Measurements from ENCODE around the gene COL12A1.
A peak's percentile ranks its signal among the peaks of the same experiment; 100 is the strongest.

COL12A1 gene

DNA sequence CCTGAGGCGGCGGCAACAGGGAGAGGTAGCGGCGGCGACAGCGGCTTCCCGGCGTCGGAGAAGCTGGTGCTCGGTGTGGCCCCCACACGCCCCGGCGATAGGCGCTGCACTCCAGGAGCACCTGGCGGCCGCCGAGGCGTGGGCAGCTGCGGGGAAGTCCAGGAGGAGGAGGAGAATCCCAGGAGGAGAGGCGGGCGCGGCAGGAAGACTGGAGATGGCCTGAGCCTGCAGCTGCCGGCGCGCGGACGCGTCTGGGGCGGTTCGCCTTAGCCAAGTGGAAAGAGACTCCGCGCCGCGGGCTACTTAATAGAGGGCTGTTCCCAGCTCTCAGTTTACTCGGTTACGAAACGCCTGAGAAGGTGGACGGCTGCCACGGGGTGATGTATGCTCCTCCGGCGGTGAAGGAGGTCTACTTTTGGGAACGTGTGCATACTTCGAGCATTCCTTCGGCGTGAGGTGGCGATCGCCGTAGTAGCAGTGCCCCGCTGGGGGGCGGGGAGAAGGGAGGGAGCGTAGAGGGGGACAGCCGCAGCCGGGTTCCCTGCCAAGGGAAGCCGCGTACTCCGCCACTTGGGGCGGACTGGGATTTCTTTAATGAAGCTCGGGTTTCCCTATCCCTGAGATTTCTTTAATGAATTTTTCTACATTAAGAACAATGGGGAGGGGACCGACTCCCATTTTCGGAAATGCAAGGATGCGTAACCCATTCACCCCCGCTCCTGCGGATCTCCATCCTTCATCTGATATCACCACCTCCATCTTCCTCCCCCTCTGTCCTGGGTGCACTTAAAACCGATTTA, at the start of gene COL12A1:
Gene COL12A1, minus strand, starts transcription at position 278 of the 800 bp plus-strand sequence. CDS start 3,261 bp downstream, outside the sequence.
- no peak for DNase-seq (ENCODE audit: low read depth in 2 of 2)

DNA sequence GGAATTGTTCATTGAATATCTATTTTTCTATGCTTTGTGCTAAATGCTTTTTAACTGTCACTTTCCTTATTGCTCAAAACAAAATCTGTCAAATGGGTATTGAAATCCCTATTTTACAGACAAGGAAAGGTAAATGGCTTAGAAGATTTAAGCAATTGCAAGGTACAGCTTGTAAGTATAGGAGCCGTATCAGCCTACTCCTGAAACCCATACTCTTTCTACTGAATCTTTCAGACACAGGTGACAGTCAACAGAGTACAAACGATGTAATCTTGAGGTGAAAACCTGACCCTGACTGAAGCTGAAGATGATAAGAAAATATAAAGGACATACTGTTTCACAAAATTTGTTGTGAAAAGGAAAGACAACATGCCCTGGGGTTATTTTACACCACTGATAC, 44.7 kb upstream of the COL12A1 start:
- no peak for DNase-seq (ENCODE audit: low read depth in 2 of 2)

DNA sequence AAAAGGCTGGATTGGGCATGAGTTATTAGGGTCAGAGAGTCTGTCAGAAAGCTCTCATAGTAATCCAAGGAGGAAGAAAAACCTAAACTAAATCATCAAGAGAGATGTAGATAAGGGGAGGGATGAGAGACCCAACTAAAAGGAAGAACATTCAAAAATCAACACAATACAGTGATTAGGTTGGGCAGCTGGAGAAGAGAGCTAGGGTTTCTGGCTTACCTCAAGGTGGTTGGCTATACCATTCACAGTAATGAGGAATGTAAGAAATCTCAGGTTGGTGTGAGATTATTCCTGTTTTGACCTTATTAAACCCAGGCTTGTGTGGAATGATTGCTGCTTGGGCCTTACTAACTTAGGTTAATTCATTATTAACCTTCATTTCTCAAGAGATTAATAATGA, 44.0 kb upstream of the COL12A1 start:
- DNase-seq (ENCODE audit: low read depth in 2 of 2) = no peak

DNA sequence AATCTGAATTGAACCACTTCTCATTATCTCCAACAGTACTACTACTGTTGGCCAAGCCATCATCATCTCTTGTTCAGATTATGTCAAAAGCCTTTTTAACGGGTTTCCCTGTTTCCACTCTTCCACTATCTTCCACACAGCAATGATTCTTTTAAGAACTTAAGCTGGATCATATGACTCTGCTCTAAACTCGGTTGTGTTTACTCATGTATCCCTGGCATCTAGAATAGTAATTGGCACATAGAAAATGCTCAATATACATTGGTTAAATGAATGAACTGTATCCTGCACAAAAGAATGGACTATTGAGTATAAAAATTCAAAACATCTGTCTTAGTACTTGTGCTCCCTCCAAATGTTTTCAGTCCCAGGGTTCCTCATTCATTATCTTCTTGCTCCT, 40.5 kb upstream of the COL12A1 start:
- no peak for DNase-seq (ENCODE audit: low read depth in 2 of 2)

DNA sequence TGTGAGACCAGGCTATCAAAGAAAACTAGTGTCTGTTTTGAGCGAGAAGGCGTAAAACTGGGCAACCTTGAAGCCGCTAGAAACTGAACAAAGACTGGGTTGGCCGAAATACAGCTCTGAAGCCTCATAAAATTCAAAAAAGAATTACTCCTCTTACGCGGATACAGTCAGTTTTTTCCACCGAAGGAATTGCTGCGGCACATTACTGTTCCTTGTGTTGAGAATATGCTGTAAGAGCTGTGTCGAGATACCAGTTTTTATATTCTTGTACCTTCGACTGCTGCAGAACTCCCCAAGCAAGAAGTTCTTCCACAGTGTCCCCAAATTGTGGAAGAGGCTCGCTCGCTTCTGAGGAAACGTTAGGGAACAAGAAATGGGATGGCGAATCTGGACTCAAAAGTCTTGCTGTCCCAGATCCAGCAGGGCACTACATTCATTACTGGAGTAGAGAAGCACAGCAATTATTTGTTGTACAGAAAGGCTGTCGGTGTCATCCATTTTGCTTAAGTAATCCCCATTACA, 38.3 kb upstream of the COL12A1 start:
- no peak for DNase-seq (ENCODE audit: low read depth in 2 of 2)

DNA sequence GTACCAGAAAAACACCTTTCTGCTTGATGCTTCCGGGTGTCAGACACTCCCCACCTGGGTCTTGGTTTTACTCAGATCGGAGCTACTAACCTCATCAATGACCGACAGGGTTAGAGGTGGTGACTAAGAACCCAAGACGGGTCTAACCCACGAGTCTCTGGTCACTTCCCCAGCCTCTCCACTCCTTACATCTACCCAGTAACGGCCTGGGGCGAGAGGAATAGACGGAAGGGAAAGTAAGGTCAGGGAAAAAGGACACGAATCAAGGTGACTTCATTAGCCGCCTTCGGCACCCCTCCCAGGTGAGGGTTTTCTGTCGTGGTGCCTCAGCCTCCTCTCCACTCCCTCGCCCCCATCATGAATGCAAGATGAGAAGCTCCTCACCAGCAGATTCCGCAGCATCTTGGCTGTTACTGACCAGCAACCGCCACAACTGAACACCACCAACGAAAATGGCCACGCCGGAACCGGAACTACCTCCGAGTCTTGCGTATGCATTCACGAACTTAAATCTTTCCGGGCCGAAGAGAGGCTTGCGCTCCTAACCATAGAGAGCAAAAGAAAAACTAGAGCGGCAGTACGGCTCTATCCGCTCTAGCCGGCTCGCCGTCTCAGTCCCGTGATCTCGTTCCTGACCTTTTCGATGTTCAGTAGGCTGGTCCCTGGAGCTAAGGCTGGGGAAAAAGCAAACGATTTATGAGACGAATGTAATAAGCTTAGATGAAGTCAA, 37.6 kb upstream of the COL12A1 start, which contains the start of gene COX7A2:
Gene COX7A2, minus strand, starts transcription at position 469 of the 730 bp plus-strand sequence. Its CDS starts 67 bp downstream, at position 402.
- DNase-seq (ENCODE audit: low read depth in 2 of 2) = peak; percentile 74 to 77

DNA sequence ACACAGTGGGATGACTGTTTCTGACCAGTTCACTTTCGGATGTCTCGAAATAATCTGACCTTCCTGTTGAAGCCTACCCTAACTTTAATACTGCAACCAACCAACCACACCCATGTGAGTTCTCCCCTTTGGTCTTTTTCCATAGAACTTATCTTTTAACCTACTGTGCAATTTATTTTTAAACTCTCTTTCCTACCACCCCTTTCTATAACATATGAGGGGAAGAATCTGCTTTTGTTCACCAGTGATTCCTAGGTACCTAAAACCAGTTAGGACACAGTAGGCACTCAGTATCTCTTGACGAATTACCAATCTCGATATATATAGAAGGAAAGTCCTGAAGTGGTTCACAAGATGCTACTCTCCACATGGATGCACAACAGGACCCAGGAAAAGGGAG, 30.8 kb upstream of the COL12A1 start:
- no peak for DNase-seq (ENCODE audit: low read depth in 2 of 2)

DNA sequence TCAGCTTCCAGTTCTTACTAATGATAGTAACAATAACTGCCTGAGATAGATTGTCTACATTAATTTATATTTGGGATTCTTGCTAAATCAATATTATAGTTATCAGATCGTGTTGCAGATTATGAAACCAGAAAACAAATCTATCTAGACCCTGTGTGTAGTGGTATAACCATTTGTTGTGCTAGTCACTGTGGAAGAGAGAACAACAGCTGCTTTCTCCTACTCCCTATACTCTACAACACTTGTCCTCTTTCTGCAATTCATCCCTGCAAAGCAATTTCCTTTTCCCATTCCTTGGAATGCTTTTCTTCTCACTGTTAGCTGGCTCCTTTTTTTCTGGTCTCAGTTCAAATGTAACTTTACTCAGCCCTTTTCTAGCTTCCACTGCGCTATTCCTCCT, 29.4 kb upstream of the COL12A1 start:
- DNase-seq (ENCODE audit: low read depth in 2 of 2) = no peak

DNA sequence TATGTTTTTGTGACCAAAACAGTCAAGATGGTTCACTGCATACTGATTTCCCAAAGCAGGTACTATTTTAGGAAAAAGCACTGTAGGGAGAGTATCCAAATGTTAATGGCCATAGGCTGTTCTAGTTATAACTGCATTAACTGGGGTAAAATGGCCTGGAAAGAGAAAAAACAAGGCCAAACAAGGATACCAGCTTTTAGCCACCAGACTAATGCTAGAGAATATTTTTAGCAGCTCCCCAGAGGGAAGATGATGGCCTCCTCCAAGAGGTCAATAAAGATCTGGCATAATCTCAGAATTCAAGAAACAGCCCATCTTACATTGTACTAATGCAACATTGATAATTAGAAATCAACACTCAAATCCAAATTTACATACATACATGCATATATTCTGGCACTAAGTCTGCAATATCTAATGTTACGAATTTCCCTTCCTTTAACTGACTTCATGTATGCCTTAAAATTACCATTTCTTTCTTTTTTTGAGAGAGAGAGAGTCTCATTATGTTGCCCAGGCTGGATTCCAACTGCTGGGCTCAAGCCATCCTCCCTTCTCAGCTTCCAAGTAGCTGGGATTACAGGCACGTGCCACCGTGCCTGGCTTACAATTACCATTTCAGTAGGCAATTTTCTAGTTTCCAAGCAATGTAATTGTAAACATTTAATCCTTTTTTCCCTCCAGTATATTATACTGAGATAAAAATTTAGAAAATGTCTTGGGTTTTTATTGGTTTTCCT, 28.4 kb upstream of the COL12A1 start:
- DNase-seq (ENCODE audit: low read depth in 2 of 2) = no peak

DNA sequence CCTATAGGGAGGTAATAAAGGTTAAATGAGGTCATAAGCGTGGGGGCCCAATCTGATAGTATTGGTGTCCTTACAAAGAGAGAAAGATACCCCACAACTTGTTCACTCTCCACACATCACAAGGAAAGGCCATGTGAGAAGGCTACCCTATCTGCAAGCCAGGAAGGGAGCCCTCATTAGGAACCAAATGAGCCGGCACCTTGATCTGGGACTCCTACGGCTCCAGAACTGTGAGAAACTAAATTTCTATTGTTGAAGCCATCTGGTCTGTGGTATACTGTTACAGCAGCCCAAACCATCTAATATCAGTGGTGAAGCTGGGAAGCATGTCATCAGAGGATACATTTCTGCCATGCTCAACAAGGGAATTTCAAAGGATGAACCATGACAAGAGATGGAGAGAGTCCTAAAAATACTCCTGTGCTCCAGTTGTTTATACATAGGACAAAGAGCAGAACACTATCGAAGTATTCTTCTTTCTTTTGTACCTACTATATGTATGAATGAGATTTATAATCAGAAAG, 27.3 kb upstream of the COL12A1 start:
- DNase-seq (ENCODE audit: low read depth in 2 of 2) = no peak

DNA sequence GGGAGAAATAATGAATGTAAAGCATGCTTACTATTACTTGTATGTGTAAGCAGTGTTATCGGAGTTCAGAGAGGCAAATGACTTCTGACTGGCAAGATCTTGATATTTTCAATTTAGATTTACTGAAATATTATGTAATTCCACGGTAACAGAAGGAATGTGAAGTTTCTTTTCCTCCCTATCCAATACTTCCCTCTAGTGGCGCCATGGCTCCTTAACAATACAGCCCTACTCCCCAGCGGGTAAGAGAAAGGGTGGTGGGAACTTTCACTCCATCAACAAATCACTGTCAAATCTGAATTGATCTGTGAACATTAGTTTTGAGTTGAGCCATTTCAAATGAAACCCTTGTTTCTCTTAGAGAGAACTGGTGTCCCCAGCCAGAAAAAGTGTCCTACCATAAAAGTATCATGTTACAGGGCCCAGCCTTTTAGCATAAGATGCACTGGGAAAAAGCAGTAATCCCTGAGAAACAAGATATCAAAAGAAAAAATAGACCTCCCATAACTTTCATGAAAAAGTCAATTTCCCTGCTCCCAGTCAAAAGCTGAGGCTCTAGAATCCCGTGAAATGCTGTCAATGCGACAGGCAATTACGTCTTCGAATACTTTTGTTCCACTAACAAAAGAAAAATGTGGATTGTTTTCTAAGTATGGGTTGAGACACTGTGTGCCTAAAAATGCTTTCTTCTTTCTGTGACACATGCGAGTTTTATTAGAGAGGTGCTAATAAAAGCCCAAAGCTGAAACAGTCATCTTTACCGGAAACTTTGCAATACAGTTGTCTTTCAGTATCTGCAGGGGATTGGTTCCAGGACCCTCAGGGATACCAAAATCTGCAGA, 24.9 kb upstream of the COL12A1 start:
- DNase-seq (ENCODE audit: low read depth in 2 of 2) = no peak

DNA sequence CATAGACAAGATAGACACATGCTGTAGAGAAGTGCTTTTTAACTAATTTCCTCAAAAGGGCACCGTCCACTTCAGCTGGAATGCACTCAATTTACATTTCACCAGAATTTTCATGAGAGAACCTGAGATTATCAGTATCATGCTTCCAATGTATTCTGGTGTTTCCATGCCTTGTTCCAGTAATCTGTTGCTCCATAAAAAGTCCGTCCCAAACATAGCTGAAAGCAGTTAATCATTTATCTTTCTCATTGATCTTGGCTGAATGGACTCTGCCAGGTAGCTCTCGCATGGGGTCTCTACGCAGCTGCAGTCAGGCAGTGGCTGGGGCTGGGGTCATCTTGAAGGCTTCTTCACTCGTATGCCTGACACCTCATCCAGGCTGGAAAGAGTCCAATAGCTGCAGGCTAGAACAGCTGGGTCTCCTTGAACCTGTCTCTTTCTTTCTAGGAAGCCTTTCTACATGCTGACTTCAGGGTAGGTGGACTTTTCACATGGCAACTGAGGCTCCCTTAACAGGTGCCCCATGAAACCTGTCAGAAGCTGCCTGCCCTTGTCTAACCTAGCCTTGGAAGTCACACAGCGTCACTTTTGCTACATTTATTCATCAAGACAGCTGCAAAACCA, 18.6 kb upstream of the COL12A1 start:
- no peak for DNase-seq (ENCODE audit: low read depth in 2 of 2)

DNA sequence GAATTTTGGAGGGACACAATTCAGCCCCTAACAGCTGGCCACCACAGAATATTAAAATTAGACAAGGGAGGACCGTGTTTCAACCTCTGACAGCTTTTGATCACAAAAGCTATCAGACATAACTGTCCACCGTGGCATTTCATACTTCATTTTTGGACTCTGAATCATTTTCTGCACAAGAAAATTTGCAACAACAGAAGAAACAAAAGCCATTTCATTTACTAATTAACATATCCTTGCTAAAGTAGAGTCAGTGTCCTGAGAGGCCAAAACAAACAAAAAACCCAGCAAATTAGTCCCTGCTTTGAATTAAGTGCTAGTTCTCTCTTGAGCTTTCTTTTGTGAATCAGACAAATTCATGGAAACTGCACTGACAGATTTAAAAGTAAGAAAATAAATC, 17.6 kb upstream of the COL12A1 start:
- DNase-seq (ENCODE audit: low read depth in 2 of 2) = no peak

DNA sequence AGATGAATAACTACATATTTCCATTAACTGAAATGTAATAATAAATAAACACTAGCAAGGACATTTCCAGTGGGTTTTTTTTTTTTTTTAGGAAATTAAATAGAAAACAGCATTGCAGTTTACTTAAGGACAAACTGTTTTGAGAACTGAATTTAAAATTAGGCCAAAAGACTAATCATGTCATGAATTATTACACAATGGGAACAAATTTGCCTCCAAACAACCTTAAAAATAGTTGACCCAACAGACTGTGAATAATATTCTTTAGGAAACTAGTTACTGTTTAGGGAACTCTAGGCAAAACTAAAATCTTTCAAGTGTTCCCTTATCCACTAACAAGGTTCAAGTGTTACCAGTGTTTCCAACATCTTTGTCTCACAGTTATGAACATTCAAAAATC, 16.4 kb upstream of the COL12A1 start:
- no peak for DNase-seq (ENCODE audit: low read depth in 2 of 2)

DNA sequence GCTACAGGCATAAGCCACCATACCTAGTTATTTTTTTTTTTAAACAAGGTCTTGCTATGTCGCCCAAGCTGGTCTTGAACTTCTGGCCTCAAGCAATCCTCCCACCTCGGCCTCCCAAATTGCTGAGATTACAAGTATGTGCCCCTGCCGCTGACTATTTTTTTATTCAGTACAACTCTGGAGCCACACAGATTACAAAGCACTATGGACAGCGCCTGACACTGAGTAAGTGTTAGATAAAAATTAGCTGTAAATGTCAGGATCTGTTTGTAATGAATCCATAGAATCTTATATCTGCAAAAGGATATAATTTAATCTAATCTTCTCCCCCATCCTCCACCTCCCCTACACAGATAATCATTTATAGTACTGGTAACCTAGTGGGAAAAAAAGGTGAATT, 15.3 kb upstream of the COL12A1 start:
- DNase-seq (ENCODE audit: low read depth in 2 of 2) = no peak

DNA sequence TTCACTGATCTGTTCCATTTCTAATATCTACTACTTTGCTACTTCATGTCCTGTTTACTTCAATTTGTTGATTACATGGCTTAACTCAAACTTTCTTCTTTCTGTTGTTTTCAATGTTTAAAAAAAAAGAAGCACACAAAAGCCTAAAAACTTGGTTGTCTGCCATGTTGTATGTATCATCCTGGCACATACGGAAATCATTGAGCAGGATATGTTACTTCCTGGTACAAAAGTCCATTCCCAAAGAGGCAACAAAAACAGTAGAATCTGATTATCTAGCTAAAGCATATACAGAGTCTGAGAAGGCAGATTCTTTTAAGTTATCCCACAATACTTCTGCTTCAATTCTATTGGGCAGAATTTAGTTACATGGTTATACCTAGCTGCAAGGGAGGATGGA, 14.5 kb upstream of the COL12A1 start:
- DNase-seq (ENCODE audit: low read depth in 2 of 2) = no peak

DNA sequence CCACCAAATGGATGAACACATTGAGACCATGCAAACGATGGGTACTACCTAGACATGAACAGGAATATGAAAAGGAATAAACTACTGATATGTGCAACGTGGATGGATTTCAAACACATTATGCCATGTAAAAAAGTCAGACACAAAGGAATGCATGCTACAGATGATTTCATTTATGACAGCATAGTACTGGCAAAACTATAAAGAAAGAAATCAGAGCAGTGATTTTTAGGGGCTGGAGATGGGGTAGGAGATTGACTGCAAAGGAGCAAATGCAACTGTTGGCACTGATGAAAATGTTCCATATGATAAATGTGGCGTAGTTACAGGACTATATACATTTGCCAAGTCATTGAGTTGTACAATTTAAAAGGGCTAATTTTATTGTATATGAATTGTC, 13.4 kb upstream of the COL12A1 start:
- no peak for DNase-seq (ENCODE audit: low read depth in 2 of 2)

DNA sequence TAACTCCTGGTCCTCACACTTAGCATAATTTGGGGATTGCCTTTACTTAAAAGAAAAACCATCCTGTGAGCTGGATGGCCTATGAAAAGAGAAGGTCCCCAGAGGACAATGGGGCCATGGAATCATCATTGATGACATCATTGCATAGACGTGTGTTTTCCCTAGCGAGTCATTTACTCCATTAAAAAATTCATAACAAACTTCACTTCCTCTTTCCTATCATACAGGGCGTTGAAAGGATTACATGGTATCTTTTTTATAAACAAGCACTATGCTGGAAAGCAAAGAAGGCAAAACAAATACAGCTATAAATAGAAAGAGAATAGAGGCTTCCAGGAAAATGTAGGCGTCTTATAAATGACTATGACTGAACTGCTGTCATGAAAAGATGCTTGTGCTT, 11.3 kb upstream of the COL12A1 start:
- no peak for DNase-seq (ENCODE audit: low read depth in 2 of 2)

DNA sequence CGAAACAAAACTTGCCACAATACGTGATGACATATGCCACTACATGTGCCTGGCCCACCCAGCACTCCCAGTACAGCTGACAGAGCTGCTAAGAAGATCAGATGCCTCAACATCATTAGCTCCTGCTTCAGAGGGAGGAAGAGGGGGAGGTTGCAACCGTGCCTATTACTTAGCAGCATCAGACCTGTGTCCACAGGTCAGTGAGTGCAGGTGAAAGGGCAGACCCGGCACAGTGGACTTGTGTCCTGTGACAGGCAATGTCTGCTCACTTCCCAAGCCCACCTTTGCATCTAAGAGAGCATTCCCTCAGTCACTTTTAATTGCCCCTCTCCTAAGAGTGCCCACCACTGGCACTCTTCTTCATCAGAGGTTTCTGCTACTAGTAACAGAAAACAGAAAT, 9.4 kb upstream of the COL12A1 start:
- no peak for DNase-seq (ENCODE audit: low read depth in 2 of 2)

DNA sequence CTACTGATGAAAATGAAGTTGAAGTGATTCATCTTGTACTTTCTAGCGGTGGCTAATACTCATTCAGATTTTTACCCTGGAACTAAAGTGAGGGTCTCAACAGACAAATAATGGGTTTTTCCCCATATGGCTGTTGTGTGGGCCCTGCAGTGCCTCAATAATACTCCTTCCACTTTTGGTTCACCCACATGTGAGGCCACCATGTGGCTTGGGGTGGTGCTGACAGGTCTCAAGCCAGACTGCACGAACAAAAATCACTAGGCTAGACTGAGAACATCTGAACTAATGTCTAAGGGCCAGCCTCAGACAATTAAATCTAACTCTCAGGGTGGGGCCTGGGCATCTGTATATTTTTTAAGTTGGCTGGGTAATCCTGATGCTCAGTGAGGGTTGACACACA, 7.9 kb upstream of the COL12A1 start:
- no peak for DNase-seq (ENCODE audit: low read depth in 2 of 2)

DNA sequence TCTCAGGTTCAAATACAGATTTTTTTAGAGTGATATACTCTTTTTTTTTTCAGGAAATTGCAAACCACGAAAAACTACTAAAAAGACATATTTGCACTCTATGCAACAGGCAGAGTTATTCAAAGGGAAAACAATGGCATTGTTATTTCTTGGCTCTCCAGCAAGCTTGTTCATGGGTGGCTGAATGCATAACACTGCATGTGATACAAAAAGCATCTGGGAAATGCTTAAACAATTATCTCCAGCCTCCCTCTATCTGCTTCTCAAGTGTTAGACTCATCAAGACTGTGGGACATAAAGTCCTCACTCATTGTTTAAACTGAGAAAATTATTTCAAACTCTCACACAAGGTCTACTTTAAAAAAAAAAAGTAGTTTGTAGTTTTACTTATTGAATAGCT, 7.3 kb upstream of the COL12A1 start:
- no peak for DNase-seq (ENCODE audit: low read depth in 2 of 2)

Measured in stimulated activated CD8-positive, alpha-beta memory T cell treated with anti-CD3 and anti-CD28 coated beads, Interleukin-7, amount 100 ng/mL, for 4 hours (primary cell).